Stimulated activated CD4-positive, alpha-beta T cell treated with anti-CD3 and anti-CD28 coated beads, Interleukin-12 subunit alpha, Interleukin-12 subunit beta, amount 100 ng/mL, for 4 hours (primary cell): ENCODE data around the gene ARRB1.
"Not testable (repeated sequence)": the region's sequence is repeated elsewhere in the genome, so short reads cannot be mapped to it uniquely, and the experiment has no call there.

ENCODE experiments used
- DNase-seq: peaks from one replicate; pipeline ENCODE4 v3.0.0-alpha.2; 2020

ARRB1 gene

DNA sequence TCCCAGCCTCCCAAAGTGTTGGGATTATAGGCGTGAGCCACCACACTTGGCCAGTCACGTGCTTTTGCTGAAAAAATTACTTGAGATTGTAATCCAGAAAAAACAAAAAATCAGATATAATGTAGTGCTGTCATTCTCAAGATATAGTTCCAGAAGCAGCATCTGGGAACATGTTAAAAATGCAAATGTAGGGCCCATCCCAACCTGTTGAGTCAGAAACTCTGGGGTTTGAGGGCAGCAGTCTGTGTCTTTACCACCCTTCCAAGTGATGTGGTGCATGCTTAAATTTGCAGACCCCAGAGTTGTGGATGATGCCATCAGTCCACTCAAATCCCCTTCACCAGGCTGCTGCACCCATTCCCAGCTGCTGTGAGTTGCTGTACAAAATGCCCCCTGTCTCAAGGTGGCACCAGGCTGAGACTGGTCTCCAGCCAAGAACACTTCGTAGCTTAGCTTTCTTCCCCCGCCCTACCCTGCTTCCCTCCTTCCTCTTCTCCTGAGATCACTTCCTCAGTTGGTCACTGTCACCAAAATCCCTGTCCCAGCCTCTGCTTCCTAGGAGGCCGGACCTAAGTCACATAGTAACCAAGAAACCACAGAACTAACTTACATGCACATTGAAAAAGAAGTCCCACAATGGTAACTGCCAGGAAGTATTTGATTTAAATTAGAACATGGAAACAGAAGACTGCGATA is 18.2 kb upstream of the ARRB1 start:
- DNase-seq: no peak

DNA sequence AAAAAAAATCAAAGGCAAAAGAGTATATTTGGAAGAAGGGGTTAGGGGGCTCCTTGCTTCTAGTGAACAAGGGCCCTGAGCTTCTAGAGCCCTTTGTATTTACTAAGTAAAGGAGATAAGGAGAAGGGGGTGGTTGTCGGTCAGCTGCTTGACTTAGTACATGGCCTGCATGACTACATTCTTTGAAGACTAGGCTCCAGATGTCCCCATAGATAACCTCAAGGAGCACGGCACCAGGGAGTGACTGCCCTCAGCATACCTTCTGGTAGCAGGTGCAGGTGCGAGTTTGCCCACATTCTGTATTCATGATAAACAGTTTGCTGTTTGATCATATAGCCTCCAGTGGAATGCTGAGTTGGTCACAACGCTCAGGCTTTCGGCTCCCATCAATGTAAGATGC is 15.4 kb upstream of the ARRB1 start:
- DNase-seq: not testable (repeated sequence)

DNA sequence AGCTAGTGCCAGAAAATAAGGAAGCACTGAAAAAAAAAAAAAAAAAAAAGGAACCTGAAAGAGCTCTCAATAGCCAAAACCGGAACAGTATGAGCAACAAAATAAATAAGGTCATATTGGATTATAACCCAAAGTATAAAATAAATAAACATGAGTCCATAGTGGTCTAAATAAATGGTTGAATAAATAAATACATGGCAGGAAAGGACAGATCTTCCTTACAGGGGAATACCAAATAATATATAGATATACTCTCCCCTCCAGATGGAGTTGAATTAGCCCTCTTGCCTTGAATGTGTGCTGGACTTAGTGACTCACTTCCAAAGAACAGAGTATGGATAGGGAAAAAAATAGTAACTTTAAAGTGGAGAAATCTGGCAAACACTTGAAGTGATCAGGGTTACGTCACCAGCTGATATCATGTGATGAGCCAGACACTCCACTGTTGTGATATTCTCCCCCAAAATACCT is 14.3 kb upstream of the ARRB1 start:
- DNase-seq: no peak

DNA sequence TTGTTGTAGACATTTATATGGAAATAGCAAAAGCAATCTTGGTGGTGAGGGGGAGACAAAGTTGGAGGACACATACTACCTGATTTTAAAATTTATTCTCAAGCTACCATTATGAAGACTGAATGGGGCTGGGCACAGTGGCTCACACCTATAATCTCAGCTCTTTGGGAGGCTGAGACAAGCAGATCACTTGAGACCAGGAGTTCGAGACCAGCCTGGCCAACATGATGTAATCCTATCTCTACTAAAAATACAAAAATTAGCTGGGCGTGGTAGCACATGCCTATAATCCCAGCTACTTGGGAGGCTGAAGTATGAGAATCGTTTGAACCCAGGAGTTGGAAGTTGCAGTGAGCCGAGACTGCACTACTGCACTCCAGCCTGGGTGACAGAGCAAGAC is 10.8 kb upstream of the ARRB1 start:
- not testable (repeated sequence) for DNase-seq

DNA sequence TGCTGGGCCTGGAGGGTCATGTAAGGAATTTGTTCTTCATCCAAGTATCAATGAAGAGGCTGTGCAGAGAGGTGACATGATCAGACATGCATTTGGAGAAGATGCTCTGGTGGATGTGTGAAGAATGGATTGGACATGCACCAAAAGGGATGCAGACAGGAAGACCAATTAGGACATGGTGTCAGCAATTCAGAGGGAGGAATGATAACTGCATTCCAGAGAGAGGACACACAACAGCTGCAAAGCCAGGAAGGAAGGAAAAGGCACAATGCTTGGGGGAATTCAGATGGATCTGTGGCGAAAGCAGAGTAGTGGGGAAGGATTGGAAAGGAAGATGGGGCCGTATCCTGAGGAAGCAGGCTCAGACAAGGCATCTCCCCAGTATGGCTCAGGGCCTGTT is 5.2 kb upstream of the ARRB1 start:
- no peak for DNase-seq

DNA sequence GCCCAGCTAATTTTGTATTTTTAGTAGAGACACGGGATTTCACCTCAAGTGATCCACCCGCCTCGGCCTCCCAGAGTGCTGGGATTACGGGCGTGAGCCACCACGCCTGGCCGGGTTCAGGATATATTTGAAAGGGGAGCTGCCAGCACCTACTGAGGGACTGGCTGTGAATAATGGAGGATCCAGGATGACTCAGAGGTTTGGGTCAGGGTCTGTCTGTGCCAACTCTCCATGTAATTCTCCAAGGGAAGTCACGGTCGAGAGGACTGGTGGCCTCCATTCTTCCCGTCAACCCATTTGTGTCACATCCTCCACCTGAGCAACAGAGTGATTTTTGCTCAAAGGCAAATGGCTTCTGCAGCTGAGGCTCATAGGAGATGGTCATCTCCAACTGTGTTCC is 3.6 kb upstream of the ARRB1 start:
- DNase-seq: no peak

DNA sequence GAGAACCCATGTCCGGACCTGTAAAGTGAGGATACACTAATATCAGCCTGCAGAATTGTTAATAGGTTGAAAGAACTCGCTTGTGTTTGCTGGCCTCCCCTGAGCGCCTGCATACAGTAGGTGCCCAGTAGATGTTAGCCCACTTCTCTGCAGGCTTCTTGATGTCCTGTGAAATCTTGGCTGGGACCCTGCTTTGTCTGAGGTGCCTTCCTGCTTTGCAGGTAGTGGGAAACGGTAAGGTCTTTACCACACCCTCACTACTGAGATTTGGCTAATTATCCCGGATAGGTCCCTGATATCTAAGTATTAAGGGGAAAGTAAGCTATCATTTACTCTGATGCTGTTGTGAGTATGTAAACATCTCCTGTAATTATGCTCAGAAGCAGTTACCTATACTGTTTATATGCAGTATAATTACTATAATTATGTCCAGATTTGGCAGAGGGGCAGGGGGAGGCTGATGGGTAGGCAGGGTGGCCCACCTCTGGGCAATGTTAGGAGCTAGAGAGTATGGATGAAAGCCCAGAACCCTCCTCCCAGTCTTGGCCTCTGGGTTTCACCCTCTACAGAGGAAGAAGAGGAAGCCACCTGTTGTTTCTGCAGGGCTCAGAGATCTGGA is 1.2 kb upstream of the ARRB1 start:
- no peak for DNase-seq

DNA sequence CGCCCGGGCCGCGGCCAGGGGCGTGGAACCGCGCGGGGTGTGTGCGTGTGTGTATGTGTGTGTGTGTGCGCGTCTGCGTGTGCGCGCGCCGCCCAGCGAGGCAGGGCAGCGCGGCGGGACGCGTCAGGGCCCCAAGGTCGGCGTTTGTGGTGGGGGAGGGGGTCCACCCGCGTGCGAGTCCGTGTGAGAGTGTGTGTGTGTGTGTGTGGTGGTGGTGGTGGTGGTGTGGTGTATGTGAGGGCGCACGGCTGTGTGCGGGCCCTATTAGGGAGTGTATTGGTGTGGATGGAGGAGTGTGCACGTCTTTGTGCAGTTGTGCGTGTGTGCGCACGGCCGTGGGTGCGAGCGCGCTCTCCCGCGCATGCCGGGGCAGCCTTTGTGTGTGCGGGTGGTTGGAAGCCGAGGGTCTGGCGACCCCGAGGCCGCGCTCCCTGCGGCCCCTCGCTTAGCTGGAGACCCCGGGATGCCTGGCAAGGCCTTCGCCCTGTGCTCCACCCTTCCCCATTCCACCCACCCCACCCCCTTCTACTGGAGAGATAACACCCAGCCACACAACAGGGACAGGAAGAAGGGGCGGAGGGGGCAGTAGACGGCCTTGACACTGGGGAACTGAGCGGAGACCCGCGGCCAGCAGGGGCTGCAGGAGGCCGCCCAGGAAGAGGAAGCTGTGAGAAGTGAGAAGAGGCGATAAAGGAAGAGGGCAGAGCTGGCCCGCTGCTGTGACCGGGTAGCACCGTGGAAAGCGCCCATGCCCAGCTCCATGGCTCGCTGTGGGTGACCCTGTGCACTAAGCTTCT is 528 bp upstream of the ARRB1 start:
- DNase-seq: peak; percentile 46

DNA sequence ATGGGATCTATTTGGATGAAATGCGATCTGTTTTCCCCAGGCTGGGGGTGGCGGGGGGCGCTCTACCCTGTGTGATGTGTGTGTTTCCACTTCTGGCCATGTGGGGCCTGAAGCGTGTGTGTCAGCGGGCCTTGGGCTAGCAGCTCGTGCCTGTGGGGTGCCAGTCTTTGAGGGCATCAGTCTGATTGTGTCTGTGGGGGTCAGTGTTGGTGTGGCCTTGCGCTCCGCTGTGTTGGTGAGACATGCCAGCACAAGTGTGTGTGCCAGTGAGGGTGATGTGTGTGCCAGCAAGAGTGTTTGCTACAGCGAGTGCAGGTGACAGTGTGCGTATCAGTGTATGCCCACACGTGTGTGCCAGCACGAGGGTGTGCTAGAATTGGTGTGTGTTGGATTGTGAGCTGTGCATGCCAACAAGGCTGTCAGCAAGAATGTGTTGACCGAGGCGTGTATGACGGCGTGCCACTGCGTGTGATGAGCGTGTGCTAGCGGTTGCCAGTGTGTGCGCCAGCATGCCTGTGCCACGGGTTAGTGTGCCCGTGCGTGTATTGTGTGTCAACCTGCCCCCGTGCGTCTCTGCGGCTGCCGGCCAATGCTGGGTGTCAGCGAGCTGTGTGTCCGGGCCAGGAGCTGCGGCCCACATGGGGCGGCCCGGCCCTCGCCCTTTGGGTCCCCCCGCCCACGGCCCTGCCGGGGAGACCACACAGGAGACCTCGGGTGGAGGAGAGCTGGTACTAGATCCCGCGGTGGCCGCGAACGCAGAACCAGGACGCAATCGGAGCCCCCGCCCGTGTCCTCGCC is 519 bp downstream of the ARRB1 start:
- peak; percentile 32 for DNase-seq

DNA sequence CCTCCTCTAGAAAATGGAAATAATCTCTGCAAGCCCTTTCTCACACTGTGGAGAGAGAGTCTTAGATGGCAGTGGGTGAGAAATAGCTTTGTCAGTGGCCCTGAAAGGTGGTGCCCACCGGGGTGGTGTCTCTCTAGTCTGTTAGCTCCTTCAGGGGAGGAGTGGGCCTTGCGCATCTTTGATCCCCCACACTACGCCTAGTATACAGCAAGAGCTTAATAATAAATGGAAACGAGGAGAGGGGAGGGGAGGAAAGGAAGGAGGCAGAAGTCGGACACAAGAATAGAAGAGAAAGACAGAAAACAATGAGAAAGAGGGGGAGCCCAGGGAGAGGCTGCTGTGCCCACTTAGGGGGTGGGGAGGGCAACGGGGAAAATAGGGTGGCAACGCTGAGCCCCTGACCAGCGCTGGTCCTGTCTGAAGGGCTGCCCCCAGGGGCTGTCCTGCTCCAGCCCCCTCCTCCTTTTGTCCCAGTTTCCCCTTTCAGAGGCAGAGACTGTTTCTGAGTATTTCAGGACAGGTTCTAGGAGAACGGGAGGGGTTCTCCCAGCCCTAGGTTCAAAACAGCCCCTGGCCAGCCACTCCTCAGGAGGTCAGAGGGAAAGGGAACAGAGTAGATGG is 1.2 kb downstream of the ARRB1 start:
- no peak for DNase-seq

DNA sequence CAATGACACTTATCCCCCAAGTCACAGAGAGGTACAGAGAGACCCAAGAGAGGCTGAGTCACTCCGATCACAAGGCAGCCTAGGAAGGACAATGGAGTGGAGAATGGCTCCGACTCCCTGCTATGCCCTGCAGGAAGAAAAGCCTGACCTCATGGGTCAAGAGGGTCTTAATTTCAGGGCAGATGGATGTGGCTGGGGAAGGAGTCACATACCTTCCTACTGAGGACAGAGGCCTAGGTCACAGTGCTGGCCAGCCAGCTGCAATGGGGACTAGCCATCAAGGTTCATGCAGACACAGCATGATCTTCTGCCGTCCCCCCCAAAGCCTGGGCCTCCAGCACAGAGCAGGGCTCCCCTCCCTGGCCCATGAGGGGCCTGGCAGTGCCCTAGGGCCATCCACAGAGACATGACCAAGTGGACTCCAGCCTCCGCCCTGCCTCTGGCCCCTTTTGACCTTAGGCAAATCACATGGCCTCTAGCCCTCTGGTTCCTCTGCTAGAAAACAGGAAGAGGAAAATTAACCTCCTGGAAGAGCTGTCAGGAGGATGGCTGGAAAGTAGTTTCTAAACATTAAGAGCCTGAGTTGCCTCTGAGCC is 1.8 kb downstream of the ARRB1 start:
- DNase-seq: no peak

DNA sequence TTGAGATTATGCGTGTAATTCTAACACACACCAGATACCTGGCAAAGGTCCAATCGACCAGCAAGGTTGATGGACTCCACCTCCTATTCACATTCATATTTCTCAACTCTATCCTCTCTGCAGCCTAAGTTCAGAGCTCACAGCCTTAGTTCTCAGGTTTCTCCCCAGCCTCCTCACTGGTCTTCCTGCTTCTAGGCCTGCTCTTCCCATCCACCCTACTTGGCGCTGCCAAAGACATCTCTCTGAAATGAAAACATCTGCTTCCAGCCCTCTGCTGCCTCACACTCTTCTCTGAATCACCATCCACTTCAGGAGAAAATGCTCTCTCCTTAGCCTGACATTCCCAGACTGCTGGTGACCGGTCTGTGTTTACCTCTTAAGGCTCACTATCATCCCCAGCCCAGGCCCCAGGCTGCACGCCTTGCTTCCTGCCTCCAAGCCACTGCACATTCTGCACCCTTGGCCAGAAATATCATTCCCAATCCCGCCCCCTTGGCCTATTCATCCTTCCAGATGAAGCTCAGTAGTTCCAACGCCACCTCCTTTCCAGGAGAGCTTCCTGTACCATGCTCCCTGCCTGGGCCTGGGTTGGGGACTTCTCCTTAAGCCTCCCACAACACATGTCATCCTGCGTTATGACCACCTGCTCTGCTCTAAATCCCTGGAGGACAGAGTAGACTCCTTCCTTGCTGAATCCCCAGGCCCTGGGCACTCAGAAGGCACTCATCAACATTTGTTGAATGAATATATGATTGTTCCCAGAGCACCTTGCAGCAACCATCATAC is 3.5 kb downstream of the ARRB1 start:
- no peak for DNase-seq

DNA sequence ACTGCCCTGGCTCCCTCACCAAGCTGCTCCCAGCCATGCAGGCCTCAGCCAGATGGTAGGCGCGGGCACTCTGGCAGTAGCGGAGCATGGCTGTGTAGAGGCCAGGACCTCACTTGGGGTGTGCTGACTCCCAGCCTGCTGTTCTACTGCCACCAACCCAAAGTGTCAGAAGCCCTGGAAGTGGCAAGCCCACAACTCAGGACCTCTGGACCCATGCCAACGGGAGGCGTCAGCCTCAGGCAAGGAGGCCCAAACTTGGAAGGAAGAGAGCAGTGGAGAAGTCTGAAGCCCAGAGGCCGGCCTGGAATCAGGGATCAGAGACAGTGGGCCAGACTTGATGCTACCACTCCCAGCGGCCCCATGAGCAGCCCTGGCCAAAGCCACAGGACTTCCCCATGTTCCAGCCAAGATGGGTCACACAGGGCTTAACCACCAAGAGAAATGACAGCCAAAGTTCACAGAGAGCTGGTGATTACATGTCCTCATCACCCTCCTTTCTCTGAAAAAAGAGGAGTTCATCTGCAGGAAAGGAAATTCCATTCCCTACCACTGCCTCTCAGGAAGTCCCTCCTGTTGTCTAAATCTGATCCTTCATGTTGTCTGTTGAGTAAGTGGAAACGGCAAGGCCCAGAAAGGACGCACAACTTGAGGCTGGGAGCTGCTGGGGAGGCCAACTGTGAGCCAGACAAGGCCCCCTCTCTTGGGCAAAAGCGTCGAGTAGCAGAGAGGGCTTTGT is 4.4 kb downstream of the ARRB1 start:
- DNase-seq: no peak

DNA sequence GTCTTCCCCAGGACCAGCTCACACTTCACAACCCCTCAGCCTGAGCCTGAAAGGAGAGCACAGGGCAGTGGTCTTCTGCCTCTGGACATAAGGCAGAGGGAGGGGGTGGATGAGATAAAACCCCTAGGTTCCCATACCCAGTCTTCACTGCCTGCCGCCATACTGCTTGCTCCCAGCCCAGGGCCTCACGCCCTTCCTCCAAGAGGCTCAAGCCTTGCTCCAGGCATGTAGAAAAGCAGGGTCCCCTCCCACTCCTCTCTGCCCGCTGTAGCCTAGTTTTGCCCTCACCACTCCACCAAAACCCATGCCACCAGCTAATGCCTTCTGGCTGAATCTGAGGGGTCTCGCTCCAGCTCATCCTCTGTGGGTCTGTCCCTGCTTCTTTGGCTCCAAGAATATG is 5.2 kb downstream of the ARRB1 start:
- DNase-seq: no peak

DNA sequence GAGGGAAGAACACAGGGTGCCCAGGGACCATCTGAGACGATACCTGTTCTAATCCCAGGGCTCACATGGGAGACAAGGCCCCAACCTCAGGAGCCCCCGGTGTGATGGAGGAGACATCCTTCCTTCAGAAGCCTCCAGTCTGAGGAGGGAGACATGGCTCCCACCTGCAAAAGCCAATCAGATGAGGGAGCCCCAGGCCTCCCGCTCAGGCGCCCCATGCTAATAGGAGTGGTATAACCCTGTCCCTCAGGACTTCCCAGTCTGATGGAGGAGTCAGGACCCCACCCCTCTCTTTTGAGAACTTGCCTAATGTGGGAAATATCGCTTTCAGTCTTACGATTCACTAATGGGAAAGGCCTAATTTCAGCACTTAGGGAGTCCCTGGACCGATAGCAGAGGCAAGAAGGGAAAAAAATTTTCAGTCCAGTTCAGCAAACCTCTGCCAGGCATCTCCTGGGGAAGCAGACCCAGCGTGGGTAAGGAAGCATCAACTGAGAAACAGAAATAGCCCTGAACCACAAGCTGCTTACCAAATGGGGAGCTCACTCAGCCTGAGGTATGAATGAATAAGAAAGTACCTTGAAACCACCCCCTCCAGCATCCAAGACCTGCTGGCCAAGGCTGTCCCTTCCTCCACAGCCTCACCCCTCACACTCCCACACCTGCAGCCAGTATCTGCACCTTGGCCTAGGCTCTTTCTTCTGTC is 5.9 kb downstream of the ARRB1 start:
- DNase-seq: no peak

DNA sequence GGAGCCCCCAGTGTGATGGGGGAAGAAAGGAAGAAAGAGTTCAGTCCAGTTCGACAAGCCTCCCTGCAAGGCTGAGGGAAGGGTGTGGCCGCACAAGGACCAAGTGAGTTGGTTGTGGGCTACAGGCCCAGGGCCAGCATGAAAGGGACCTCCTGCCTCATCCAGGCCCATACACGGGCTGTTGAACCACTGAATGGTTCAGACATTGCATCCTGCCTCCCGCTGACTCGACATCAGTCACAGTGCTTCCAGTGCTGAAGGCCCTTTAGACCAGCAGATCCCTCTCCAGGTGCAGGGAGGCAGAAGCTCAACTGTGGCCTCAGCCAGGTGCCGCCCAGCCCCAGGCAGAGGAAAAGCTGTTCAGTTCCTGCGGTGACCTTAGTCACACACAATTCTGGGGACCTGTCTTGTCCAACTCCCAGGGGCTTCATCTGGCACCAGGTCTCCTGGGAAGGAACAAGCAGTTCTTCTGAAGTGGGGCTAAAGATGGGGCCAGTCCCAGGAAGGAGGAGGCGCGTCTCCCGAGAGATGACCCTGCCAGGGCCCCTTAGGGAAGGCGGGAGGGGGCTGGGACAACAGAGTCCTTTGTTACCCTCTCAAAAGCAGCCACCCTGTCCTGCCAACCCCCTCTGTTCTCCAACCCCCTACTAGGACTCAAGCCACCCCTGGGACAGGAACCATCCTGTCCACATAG is 6.6 kb downstream of the ARRB1 start:
- DNase-seq: no peak

DNA sequence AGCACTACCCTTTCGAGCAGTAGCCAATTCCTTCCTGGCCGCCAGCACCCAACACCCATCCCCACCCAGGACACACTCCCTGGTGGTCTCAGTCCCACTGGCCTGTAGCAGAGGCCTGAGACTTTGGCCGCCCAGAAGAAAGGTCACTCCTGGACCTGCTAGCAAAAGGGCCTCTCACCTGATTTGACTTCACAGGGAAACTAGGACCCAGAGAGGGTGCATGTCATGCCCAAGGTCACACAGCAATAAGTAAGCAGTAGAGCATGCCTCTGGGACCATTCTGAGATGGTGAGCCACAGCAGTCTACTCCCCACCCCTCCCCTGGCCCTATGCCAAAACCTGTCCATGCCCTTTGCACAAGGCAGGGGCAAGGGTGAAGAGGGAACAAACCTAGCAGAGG is 7.3 kb downstream of the ARRB1 start:
- no peak for DNase-seq

DNA sequence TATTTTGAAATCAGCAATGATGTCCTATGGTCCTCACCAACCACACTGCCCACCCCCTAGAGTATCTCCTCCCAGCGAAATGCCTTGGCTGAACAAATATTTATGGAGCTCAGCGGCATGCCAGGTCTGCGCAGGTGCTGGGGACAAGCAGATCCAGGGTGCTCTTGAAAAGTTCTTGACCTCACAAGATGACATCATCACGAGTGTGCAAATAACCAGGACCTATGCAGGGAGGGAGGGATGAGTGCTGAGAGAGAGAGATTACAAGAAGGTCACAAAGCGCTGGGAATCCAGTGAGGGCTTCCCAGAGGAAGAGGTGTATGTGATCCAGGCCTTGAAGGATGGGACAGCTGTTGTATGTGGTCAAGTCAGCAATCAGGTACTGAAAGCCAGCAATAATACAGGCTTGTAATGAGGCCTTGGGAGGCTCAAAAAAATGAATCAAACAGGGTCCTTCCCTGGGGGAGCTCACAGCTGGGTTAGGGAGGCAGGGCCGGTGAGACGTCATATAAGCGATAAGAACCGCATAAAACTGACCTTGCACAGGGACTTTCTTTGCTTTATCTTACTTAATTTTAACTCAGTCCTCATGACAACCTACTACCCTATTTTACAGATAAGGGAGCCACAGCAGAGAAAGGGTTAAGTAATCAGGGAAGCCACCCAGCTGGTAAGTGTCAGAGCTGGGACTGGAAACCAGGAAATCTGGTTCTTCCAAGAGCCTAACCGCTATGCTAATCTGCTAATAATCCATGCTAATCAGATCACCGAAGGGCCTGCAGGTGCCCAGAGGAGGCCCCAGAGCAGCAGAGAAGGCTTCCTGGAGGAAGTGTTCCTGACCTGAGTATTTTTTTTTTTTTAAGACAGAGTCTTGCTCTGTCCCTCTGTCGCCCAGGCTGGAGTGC is 8.2 kb downstream of the ARRB1 start:
- no peak for DNase-seq
